ENCODE data around the gene ZSCAN18. TPM values are rescaled to one million over a fixed set of nuclear protein-coding genes. Genes with fewer than 3 reads are reported as not detected.

Gene ZSCAN18
- total RNA-seq, 2 experiments from 2014 or later = 9.8 to 11.6 TPM

- H3K36me3 Mint-ChIP-seq (ENCODE audit: low read depth) = peaks cover 13% of the 10 kb centered on the region
- H3K4me3 Mint-ChIP-seq = peak overlapping the region; percentile 32
- H3K27ac Mint-ChIP-seq = no peak overlapping the region
- ChIA-PET POLR2A (no interaction called here), CTCF (no interaction called here)
- DNase-seq = no peak
- no peaks in the 10 kb centered on the region for H3K27me3 Mint-ChIP-seq
- peaks cover 31% of the 10 kb centered on the region for H3K9me3 Mint-ChIP-seq
- H3K4me1 Mint-ChIP-seq = peaks cover 11% of the 10 kb centered on the region
Observed at GRCh38 chr19:58097349-58097748, 682 bp downstream of the ZSCAN18 start.

GRCh38 chr19:58096884-58097283 is 1.1 kb downstream of the ZSCAN18 start:
- Mint-ChIP-seq H3K9me3 (peaks cover 31% of the 10 kb centered on the region), H3K27ac (peak overlapping the region; percentile 2), H3K27me3 (no peaks in the 10 kb centered on the region), H3K4me1 (peaks cover 11% of the 10 kb centered on the region), H3K36me3 (ENCODE audit: low read depth) (peaks cover 14% of the 10 kb centered on the region), H3K4me3 (peak overlapping the region; percentile 32)
- ChIA-PET CTCF (no interaction called here), POLR2A (no interaction called here)
- DNase-seq = no peak

GRCh38 chr19:58095328-58095727 is 2.7 kb downstream of the ZSCAN18 start:
- Mint-ChIP-seq H3K36me3 (ENCODE audit: low read depth) (peaks cover 16% of the 10 kb centered on the region), H3K27me3 (no peaks in the 10 kb centered on the region), H3K9me3 (peaks cover 33% of the 10 kb centered on the region), H3K4me1 (peaks cover 11% of the 10 kb centered on the region), H3K27ac (no peak overlapping the region), H3K4me3 (no peak overlapping the region)
- no peak for DNase-seq
- ChIA-PET CTCF (no interaction called here), POLR2A (no interaction called here)

GRCh38 chr19:58093071-58093470 is 5.0 kb downstream of the ZSCAN18 start:
- CTCF ChIA-PET = no interaction called here
- POLR2A ChIA-PET = no interaction called here
- Mint-ChIP-seq H3K27me3 (no peaks in the 10 kb centered on the region), H3K27ac (no peak overlapping the region), H3K9me3 (peaks cover 29% of the 10 kb centered on the region), H3K4me3 (no peak overlapping the region), H3K4me1 (peaks cover 5% of the 10 kb centered on the region), H3K36me3 (ENCODE audit: low read depth) (peaks cover 19% of the 10 kb centered on the region)
- DNase-seq = no peak

GRCh38 chr19:58091251-58091995 is 6.6 kb downstream of the ZSCAN18 start:
- H3K4me1 Mint-ChIP-seq = no peaks in the 10 kb centered on the region
- peaks cover 18% of the 10 kb centered on the region for H3K36me3 Mint-ChIP-seq (ENCODE audit: low read depth)
- no peak overlapping the region for H3K27ac Mint-ChIP-seq
- ChIA-PET POLR2A (no interaction called here), CTCF (no interaction called here)
- H3K9me3 Mint-ChIP-seq = peaks cover 38% of the 10 kb centered on the region
- no peaks in the 10 kb centered on the region for H3K27me3 Mint-ChIP-seq
- no peak overlapping the region for H3K4me3 Mint-ChIP-seq
- no peak for DNase-seq

- CTCF ChIA-PET = no interaction called here
- Mint-ChIP-seq H3K4me3 (no peak overlapping the region), H3K9me3 (peaks cover 31% of the 10 kb centered on the region), H3K27ac (no peak overlapping the region), H3K4me1 (no peaks in the 10 kb centered on the region), H3K27me3 (no peaks in the 10 kb centered on the region), H3K36me3 (ENCODE audit: low read depth) (peaks cover 13% of the 10 kb centered on the region)
- POLR2A ChIA-PET = no interaction called here
- no peak for DNase-seq
Observed at GRCh38 chr19:58089846-58090245, 8.2 kb downstream of the ZSCAN18 start.

GRCh38 chr19:58088521-58089052 is 9.4 kb downstream of the ZSCAN18 start:
- Mint-ChIP-seq H3K9me3 (peaks cover 35% of the 10 kb centered on the region), H3K27ac (no peak overlapping the region), H3K4me3 (no peak overlapping the region), H3K36me3 (ENCODE audit: low read depth) (peaks cover 14% of the 10 kb centered on the region), H3K4me1 (no peaks in the 10 kb centered on the region), H3K27me3 (no peaks in the 10 kb centered on the region)
- ChIA-PET CTCF (no interaction called here), POLR2A (no interaction called here)
- DNase-seq = no peak

- POLR2A ChIA-PET = no interaction called here
- DNase-seq = no peak
- H3K4me3 Mint-ChIP-seq = no peak overlapping the region
- H3K9me3 Mint-ChIP-seq = peaks cover 38% of the 10 kb centered on the region
- peaks cover 11% of the 10 kb centered on the region for H3K36me3 Mint-ChIP-seq (ENCODE audit: low read depth)
- H3K27me3 Mint-ChIP-seq = no peaks in the 10 kb centered on the region
- no peaks in the 10 kb centered on the region for H3K4me1 Mint-ChIP-seq
- H3K27ac Mint-ChIP-seq = no peak overlapping the region
- CTCF ChIA-PET = no interaction called here
Observed at GRCh38 chr19:58086825-58087710, 11.0 kb downstream of the ZSCAN18 start.

- Mint-ChIP-seq H3K27ac (no peak overlapping the region), H3K36me3 (ENCODE audit: low read depth) (peaks cover 16% of the 10 kb centered on the region), H3K27me3 (no peaks in the 10 kb centered on the region), H3K4me1 (no peaks in the 10 kb centered on the region), H3K9me3 (peaks cover 48% of the 10 kb centered on the region), H3K4me3 (no peak overlapping the region)
- DNase-seq = no peak
- ChIA-PET CTCF (no interaction called here), POLR2A (interaction anchor here (1.1 kb wide), 1 partner anchor 20 kb away, joined by 3 read pairs; no protein-coding TSS in a partner anchor)
Observed at GRCh38 chr19:58085348-58085875, 12.6 kb downstream of the ZSCAN18 start.

GRCh38 chr19:58084596-58085347 is 13.3 kb downstream of the ZSCAN18 start:
- no peak overlapping the region for H3K4me3 Mint-ChIP-seq
- POLR2A ChIA-PET = no interaction called here

GRCh38 chr19:58083021-58083420 is 15.0 kb downstream of the ZSCAN18 start:
- ChIA-PET CTCF (no interaction called here), POLR2A (no interaction called here)
- Mint-ChIP-seq H3K9me3 (peaks cover 48% of the 10 kb centered on the region), H3K36me3 (ENCODE audit: low read depth) (peaks cover 15% of the 10 kb centered on the region), H3K27ac (no peak overlapping the region), H3K4me3 (no peak overlapping the region), H3K27me3 (no peaks in the 10 kb centered on the region), H3K4me1 (no peaks in the 10 kb centered on the region)
- no peak for DNase-seq

More at GRCh38 chr19:58084596-58085347, 13.3 kb downstream of the ZSCAN18 start:
- Mint-ChIP-seq H3K9me3 (peaks cover 50% of the 10 kb centered on the region), H3K4me1 (no peaks in the 10 kb centered on the region), H3K27me3 (no peaks in the 10 kb centered on the region), H3K27ac (no peak overlapping the region), H3K36me3 (ENCODE audit: low read depth) (peaks cover 19% of the 10 kb centered on the region)
- CTCF ChIA-PET = no interaction called here
- no peak for DNase-seq

GRCh38 chr19:58079792-58080191 is 18.2 kb downstream of the ZSCAN18 start:
- no peak overlapping the region for H3K27ac Mint-ChIP-seq
- ChIA-PET CTCF (interaction anchor here (0.6 kb wide), 1 partner anchor 130 kb away, joined by 4 read pairs; no protein-coding TSS in a partner anchor), POLR2A (no interaction called here)
- H3K36me3 Mint-ChIP-seq (ENCODE audit: low read depth) = peaks cover 13% of the 10 kb centered on the region
- H3K4me3 Mint-ChIP-seq = no peak overlapping the region
- H3K9me3 Mint-ChIP-seq = peaks cover 45% of the 10 kb centered on the region
- no peak for DNase-seq
- no peaks in the 10 kb centered on the region for H3K4me1 Mint-ChIP-seq
- no peaks in the 10 kb centered on the region for H3K27me3 Mint-ChIP-seq
